Heart left ventricle (tissue), 16 donors: Measurements from ENCODE around the gene TENT5C. TPM values are rescaled to one million over a fixed set of nuclear protein-coding genes. Genes with fewer than 3 reads are reported as not detected.

ENCODE experiments used
- ATAC-seq, 4 donors: fragments of 200-7000 bp; cut with Tn5 transposase; one replicate each; pipeline ENCODE4 v1.9.1; 2020 to 2022; ENCODE audit warnings: moderate library complexity in 4 of 4, mild to moderate bottlenecking in 3 of 4, moderate number of reproducible peaks in 1 of 4
- DNase-seq, 5 donors: peaks; one replicate each; pipeline ENCODE4 v3.0.0-alpha.2; 2020
- H3K27ac ChIP-seq, 12 donors: fragments of 200-600 bp; sonication (generic) in 4 of 12; one replicate each; pipeline versions ENCODE4 v1.5.0 to v1.8.0; 2016 to 2022; ENCODE audit warnings: mild to moderate bottlenecking in 2 of 12
- H3K27me3 ChIP-seq, 9 donors: fragments of 200-600 bp; sonication (generic) in 2 of 9; one replicate each; pipeline versions ENCODE4 v1.5.1 to v1.8.0; 2016 to 2022; ENCODE audit warnings: mild to moderate bottlenecking in 3 of 9
- H3K36me3 ChIP-seq, 9 donors: fragments of 200-600 bp; sonication (generic) in 2 of 9; one replicate each; pipeline versions ENCODE4 v1.5.0 to v1.8.0; 2018 to 2022; ENCODE audit warnings: mild to moderate bottlenecking in 2 of 9
- H3K4me1 ChIP-seq, 12 donors: fragments of 200-600 bp; sonication (generic) in 4 of 12; one replicate each; pipeline versions ENCODE4 v1.5.0 to v1.8.0; 2016 to 2022; ENCODE audit warnings: mild to moderate bottlenecking in 3 of 12
- H3K4me3 ChIP-seq, 12 donors: fragments of 200-600 bp; sonication (generic) in 4 of 12; one replicate each; pipeline versions ENCODE4 v1.5.0 to v1.8.0; 2017 to 2022; ENCODE audit warnings: mild to moderate bottlenecking in 9 of 12, moderate library complexity in 4 of 12
- H3K9me3 ChIP-seq, 12 donors: fragments of 200-600 bp; sonication (generic) in 4 of 12; one replicate each; pipeline versions ENCODE4 v1.5.0 to v1.8.0; 2016 to 2022; ENCODE audit warnings: mild to moderate bottlenecking in 1 of 12
- CTCF ChIP-seq, 12 donors: fragments of 200-600 bp; sonication (generic) in 4 of 12; IDR thresholded peaks; one replicate each; pipeline versions ENCODE4 v1.5.0 to v1.8.0; 2018 to 2022; ENCODE audit warnings: antibody characterized with exemption in 12 of 12, mild to moderate bottlenecking in 5 of 12
- POLR2A ChIP-seq, 2 donors: fragments of 450-650 bp; IDR thresholded peaks; one replicate each; pipeline ENCODE4 v1.6.1; 2017; ENCODE audit warnings: antibody characterized with exemption in 2 of 2, mild to moderate bottlenecking in 2 of 2, moderate library complexity in 2 of 2
- WGBS, 4 donors: extraction: QIAGEN DNeasy Blood & Tissue Kit in 2 of 4; methylation state at CpG; one replicate each; pipeline versions ENCODE4 v1.1.5 to v1.1.7; 2013 to 2018; 5-methylcytosine and 5-hydroxymethylcytosine counted together
- intact Hi-C, 10 donors: fragments of 100-400 bp; cut with DNase I; formaldehyde crosslinking; loops; one replicate each; pipeline versions ENCODE4 v1.11.1 to v1.14.2; 2022
- polyA plus RNA-seq, 2 donors: library from polyadenylated mRNA; stranded (reverse); fragments of 200-250 nt; gene quantifications; one replicate each; pipeline ENCODE4 v1.2.3, GENCODE V29; 2013
- total RNA-seq, 9 donors: library from RNA; depleted of rRNA in 2 of 9; stranded (reverse); fragments of >200 nt in 2 of 9; fragmentation: NEBNext Ultra II Directional in 3 of 9; extraction: Animal tissue kit (Norgen Biotek cat#: 25700) in 3 of 9; gene quantifications; one replicate each; pipeline versions ENCODE4 v1.1.0 to v1.2.4, GENCODE V29; 2016 to 2023
- donor health status: ischemic (EF 13 %, LVEDD 7.1; RV severe dilation, severe dysfunction).
- donor health status: healthy with polysubstance abuse.
- donor health status: DM: no; HTN: yes; CAD: no.
- donor health status: DM: no; HTN: no; CAD: no.
- donor health status: ischemic (EF 25% LVEDD 6.9; RV normal size, moderate dysfunction).
- donor health status: ischemic (EF 25% LVEDD 5.7; RV mildly dilated, moderate dysfunction).
- donor health status: healthy.
- donor health status: DM: yes; HTN: yes; CAD: no.
- donor health status: ischemic (EF 35%, LVEDD 5.7; RV mildly dilated, moderate dysfunction).
- donor health status: nonischemic (EF 11% LVEDD 7.7; RV severe dilation, severe dysfunction).
- donor health status: DM: yes; HTN: yes; CAD: no.
- donor health status: PGD.
- donor health status: ischemic (EF 29% LVEDD 5.4; RV normal size, mild dysfunction).
- donor health status: nonischemic (EF 23%, LVEDD 6.1; RV moderate dilation, normal function).

Gene TENT5C
- total and polyA plus RNA-seq, 11 donors, result 3.7 to 21.6 (median 14.5) TPM

GRCh38 chr1:117633936-117634335 lies 28.1 kb downstream of the TENT5C start:
- no peak overlapping the region for H3K27ac ChIP-seq
- H3K4me3 ChIP-seq, result no peak overlapping the region
- WGBS, 4 donors, result 89 to 92% (median 91%) methylated on average over 5 of the region's 5 CpGs
- no peak for TF ChIP-seq POLR2A (IDR thresholded peaks at IDR 0.05)
- no peak for TF ChIP-seq CTCF (IDR thresholded peaks at IDR 0.05)
- H3K27me3 ChIP-seq, result no peaks in the 10 kb centered on the region
- no peak for ATAC-seq
- H3K36me3 ChIP-seq, result no peaks in the 10 kb centered on the region
- H3K4me1 ChIP-seq, result peaks cover 0 to 18% (median 5%) of the 10 kb centered on the region in 12 donors
- intact Hi-C loops, result no loop called here
- DNase-seq, result no peak
- no peaks in the 10 kb centered on the region for H3K9me3 ChIP-seq

GRCh38 chr1:117634631-117635030 lies 28.8 kb downstream of the TENT5C start:
- peaks cover 0 to 18% (median 5%) of the 10 kb centered on the region in 12 donors for H3K4me1 ChIP-seq
- WGBS, 4 donors, result 71 to 87% (median 79%) methylated on average over 3 of the region's 3 CpGs
- H3K4me3 ChIP-seq, result no peak overlapping the region
- no peaks in the 10 kb centered on the region for H3K36me3 ChIP-seq
- TF ChIP-seq POLR2A (IDR thresholded peaks at IDR 0.05) (no peak), CTCF (IDR thresholded peaks at IDR 0.05) (no peak)
- intact Hi-C loops, result no loop called here
- no peak for DNase-seq
- H3K9me3 ChIP-seq, result no peaks in the 10 kb centered on the region
- H3K27ac ChIP-seq, result no peak overlapping the region
- ATAC-seq, result no peak
- H3K27me3 ChIP-seq, result no peaks in the 10 kb centered on the region

GRCh38 chr1:117635805-117636204 lies 30.0 kb downstream of the TENT5C start:
- Histone ChIP-seq H3K36me3 (no peaks in the 10 kb centered on the region), H3K9me3 (no peaks in the 10 kb centered on the region), H3K4me3 (no peak overlapping the region), H3K27ac (no peak overlapping the region), H3K27me3 (no peaks in the 10 kb centered on the region), H3K4me1 (peaks cover 0 to 12% (median 5%) of the 10 kb centered on the region in 12 donors)
- ATAC-seq, result no peak
- intact Hi-C loops, result no loop called here
- TF ChIP-seq CTCF (IDR thresholded peaks at IDR 0.05) (no peak), POLR2A (IDR thresholded peaks at IDR 0.05) (no peak)
- no peak for DNase-seq
- WGBS, 4 donors, result 88 to 92% (median 90%) methylated on average over 3 of the region's 3 CpGs

- ATAC-seq, result no peak
- H3K27ac ChIP-seq, result no peak overlapping the region
- no peak for TF ChIP-seq POLR2A (IDR thresholded peaks at IDR 0.05)
- TF ChIP-seq CTCF (IDR thresholded peaks at IDR 0.05), result no peak
- H3K4me3 ChIP-seq, result no peak overlapping the region
- 83 to 94% (median 89%) methylated on average over 8 of the region's 8 CpGs for WGBS, 4 donors
- H3K36me3 ChIP-seq, result no peaks in the 10 kb centered on the region
- no peaks in the 10 kb centered on the region for H3K9me3 ChIP-seq
- intact Hi-C loops, result no loop called here
- no peaks in the 10 kb centered on the region for H3K27me3 ChIP-seq
- DNase-seq, result no peak
- peaks cover 0 to 2% (median 0%) of the 10 kb centered on the region in 12 donors for H3K4me1 ChIP-seq
These were observed 31.0 kb downstream of the TENT5C start for GRCh38 chr1:117636637-117637425.
